ENCODE measurements around the gene MAOA.

The MAOA gene

DNA sequence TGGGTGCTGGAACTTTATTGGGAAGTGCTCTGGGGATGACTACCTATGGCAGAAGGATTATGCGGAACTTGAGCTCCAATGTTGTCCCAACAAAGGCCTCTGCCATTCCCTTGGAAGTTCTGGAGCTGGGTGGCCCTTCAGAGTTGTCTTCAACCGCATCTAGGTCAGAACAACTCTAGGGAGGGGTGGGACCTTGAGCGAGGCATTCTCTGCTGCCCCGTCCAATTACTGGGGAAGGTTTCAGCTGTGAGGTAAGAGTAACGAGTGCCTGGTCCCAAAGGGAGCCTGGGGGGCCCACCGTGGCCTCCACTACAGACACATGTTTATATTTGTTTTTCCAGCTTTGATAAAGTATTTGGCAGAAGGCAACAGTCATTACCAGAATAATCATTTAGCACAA lies 79.4 kb downstream of the MAOA start:
- peaks cover 0 to 1% (median 0%) of the 10 kb centered on the region in 5 experiments for H3K9me3 ChIP-seq (ENCODE audit: control extremely low read depth in 1 of 5, control insufficient read depth in 4 of 5, insufficient read depth in 2 of 5, low read depth in 1 of 5, low read length in 4 of 5)
- no peaks in the 10 kb centered on the region for H3K36me3 ChIP-seq (ENCODE audit: control insufficient read depth in 4 of 4, insufficient read depth in 4 of 4, low read length in 3 of 4)
- no peaks in the 10 kb centered on the region for H3K4me1 ChIP-seq (ENCODE audit: control extremely low read depth in 1 of 4, control insufficient read depth in 4 of 4, insufficient read depth in 4 of 4, low read length in 3 of 4)
- no peak overlapping the region for H3K27ac ChIP-seq (ENCODE audit: insufficient read depth in 1 of 2, low read depth in 1 of 2, low read length in 2 of 2, poor library complexity in 1 of 2, severe bottlenecking in 2 of 2)
- H3K4me3 ChIP-seq (ENCODE audit: control insufficient read depth in 1 of 7, extremely low read depth in 1 of 7, insufficient read depth in 4 of 7, low read depth in 2 of 7, low read length in 6 of 7), result no peak overlapping the region
- H3K27me3 ChIP-seq (replicated peaks in 2 of 5; ENCODE audit: control insufficient read depth in 4 of 5, insufficient read depth in 5 of 5, low read length in 4 of 5), result peaks cover 0 to 5% (median 0%) of the 10 kb centered on the region in 5 experiments
- POLR2A ChIA-PET, result no interaction called here
- WGBS (ENCODE audit: insufficient coverage), result 73% methylated on average over 4 of the region's 6 CpGs
- no peak for DNase-seq
- CTCF ChIA-PET, result no interaction called here

DNA sequence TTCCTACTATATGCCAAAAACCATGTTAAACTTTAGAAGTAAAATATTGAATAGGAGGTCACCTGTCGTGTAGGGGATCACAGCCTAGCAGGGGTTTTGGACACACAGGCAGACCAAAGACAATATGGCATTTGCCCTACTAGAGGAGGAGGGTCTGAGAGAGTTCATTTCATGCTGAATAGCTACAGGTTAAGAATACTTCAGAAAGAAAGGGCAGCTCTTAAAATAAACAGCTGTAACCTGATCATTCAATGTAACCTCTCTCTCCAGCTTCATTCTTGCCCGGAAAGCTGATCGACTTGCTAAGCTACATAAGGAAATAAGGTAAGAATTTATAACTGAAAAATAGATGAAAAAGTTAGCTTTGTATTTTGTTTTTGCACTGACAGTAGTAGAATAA lies 79.9 kb downstream of the MAOA start:
- POLR2A ChIA-PET, result no interaction called here
- no CpG with 5 or more reads among the region's 3 CpGs for WGBS (ENCODE audit: insufficient coverage)

DNA sequence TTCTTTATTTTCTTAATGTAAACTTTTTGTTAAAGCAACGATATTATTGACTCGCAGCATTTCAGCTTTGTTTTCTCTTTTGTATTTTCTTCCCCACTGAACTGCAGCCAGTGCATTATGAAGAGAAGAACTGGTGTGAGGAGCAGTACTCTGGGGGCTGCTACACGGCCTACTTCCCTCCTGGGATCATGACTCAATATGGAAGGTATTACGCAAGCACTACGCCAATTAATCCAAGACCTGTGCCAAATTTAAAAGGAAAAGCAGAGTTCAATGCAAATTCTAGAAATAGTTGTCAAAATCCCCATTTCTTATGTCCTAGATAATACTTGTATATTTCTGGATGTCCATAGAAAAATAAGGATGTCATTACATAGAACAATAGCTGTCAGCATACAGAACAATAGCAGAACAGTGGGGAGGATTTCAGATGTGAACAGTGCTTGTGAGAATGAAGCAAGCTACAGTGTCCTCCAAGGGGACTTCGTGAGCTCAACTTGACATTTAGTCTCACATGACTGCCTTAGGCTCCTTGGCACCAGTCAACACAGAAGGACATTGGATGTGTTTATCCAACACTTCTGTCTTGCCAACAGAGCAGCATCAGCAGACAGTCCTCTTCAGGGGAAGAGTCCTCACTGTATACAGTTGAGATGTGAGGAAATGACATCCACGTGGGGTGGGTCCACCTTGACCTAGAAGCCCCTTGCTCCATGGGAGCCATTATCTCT lies 85.9 kb downstream of the MAOA start:
- H3K4me3 ChIP-seq (ENCODE audit: control insufficient read depth in 1 of 7, extremely low read depth in 1 of 7, insufficient read depth in 4 of 7, low read depth in 2 of 7, low read length in 6 of 7), result no peak overlapping the region
- CTCF ChIA-PET, result interaction anchor here (1.0 kb wide), 1 partner anchor 9 kb away, joined by 3 read pairs; no protein-coding TSS in a partner anchor
- H3K27ac ChIP-seq (ENCODE audit: insufficient read depth in 1 of 2, low read depth in 1 of 2, low read length in 2 of 2, poor library complexity in 1 of 2, severe bottlenecking in 2 of 2), result no peak overlapping the region
- peak in 2 of 3 donors; percentile 1 to 6 for DNase-seq
- no peaks in the 10 kb centered on the region for H3K36me3 ChIP-seq (ENCODE audit: control insufficient read depth in 4 of 4, insufficient read depth in 4 of 4, low read length in 3 of 4)
- H3K27me3 ChIP-seq (replicated peaks in 2 of 5; ENCODE audit: control insufficient read depth in 4 of 5, insufficient read depth in 5 of 5, low read length in 4 of 5), result peaks cover 0 to 6% (median 0%) of the 10 kb centered on the region in 5 experiments
- no peaks in the 10 kb centered on the region for H3K9me3 ChIP-seq (ENCODE audit: control extremely low read depth in 1 of 5, control insufficient read depth in 4 of 5, insufficient read depth in 2 of 5, low read depth in 1 of 5, low read length in 4 of 5)
- WGBS (ENCODE audit: insufficient coverage), result 61% methylated on average over 6 of the region's 7 CpGs
- POLR2A ChIA-PET, result no interaction called here
- H3K4me1 ChIP-seq (ENCODE audit: control extremely low read depth in 1 of 4, control insufficient read depth in 4 of 4, insufficient read depth in 4 of 4, low read length in 3 of 4), result no peaks in the 10 kb centered on the region

More for the DNA sequence above, 79.9 kb downstream of the MAOA start:
- Histone ChIP-seq H3K27me3 (replicated peaks in 2 of 5; ENCODE audit: control insufficient read depth in 4 of 5, insufficient read depth in 5 of 5, low read length in 4 of 5) (peaks cover 0 to 5% (median 0%) of the 10 kb centered on the region in 5 experiments), H3K36me3 (ENCODE audit: control insufficient read depth in 4 of 4, insufficient read depth in 4 of 4, low read length in 3 of 4) (no peaks in the 10 kb centered on the region), H3K4me1 (ENCODE audit: control extremely low read depth in 1 of 4, control insufficient read depth in 4 of 4, insufficient read depth in 4 of 4, low read length in 3 of 4) (no peaks in the 10 kb centered on the region), H3K27ac (ENCODE audit: insufficient read depth in 1 of 2, low read depth in 1 of 2, low read length in 2 of 2, poor library complexity in 1 of 2, severe bottlenecking in 2 of 2) (no peak overlapping the region), H3K9me3 (ENCODE audit: control extremely low read depth in 1 of 5, control insufficient read depth in 4 of 5, insufficient read depth in 2 of 5, low read depth in 1 of 5, low read length in 4 of 5) (no peaks in the 10 kb centered on the region), H3K4me3 (ENCODE audit: control insufficient read depth in 1 of 7, extremely low read depth in 1 of 7, insufficient read depth in 4 of 7, low read depth in 2 of 7, low read length in 6 of 7) (no peak overlapping the region)
- CTCF ChIA-PET, result no interaction called here
- no peak for DNase-seq

DNA sequence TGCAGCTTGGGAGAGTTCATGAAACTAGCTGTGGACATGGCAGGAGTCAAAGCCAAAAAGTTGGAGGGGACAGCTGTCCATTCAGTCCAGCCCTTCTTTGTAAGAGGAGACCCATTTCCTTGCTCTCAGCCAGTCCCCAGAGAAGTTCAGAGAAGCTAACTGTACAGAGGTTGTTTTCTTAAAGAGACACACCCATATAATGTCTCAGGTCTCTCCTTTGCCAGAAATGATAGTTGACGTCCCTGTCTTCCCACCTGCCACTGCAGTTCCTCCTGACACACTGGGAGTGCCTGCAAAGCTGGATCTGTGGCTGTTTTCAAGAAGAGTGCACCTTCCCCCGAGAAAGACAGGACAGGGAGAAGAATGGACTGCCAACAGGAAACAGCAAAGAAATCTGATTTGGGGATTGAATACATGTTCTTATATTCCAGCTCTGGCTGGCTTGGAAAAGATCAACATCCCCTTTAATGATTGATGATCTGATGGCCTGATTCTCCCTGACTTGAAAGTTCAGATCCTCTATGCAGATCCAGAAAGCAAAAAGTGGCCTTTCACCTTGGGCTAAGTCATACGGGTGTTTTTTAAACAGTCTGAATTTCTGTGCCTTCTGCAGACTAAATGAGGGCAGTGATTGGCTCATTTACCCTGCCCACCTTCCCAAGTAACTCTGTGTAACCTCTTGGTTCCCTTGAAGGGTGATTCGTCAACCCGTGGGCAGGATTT lies 87.2 kb downstream of the MAOA start:
- no peak overlapping the region for H3K27ac ChIP-seq (ENCODE audit: insufficient read depth in 1 of 2, low read depth in 1 of 2, low read length in 2 of 2, poor library complexity in 1 of 2, severe bottlenecking in 2 of 2)
- CTCF ChIA-PET, result no interaction called here
- WGBS (ENCODE audit: insufficient coverage), result 86% methylated on average over 5 of the region's 5 CpGs

GRCh38 chrX:43744284-43744683 lies 88.2 kb downstream of the MAOA start:
- H3K27ac ChIP-seq (ENCODE audit: insufficient read depth in 1 of 2, low read depth in 1 of 2, low read length in 2 of 2, poor library complexity in 1 of 2, severe bottlenecking in 2 of 2), result no peak overlapping the region
- POLR2A ChIA-PET, result no interaction called here
- H3K4me1 ChIP-seq (ENCODE audit: control extremely low read depth in 1 of 4, control insufficient read depth in 4 of 4, insufficient read depth in 4 of 4, low read length in 3 of 4), result no peaks in the 10 kb centered on the region
- H3K36me3 ChIP-seq (ENCODE audit: control insufficient read depth in 4 of 4, insufficient read depth in 4 of 4, low read length in 3 of 4), result no peaks in the 10 kb centered on the region
- peaks cover 0 to 6% (median 0%) of the 10 kb centered on the region in 5 experiments for H3K27me3 ChIP-seq (replicated peaks in 2 of 5; ENCODE audit: control insufficient read depth in 4 of 5, insufficient read depth in 5 of 5, low read length in 4 of 5)
- H3K4me3 ChIP-seq (ENCODE audit: control insufficient read depth in 1 of 7, extremely low read depth in 1 of 7, insufficient read depth in 4 of 7, low read depth in 2 of 7, low read length in 6 of 7), result no peak overlapping the region
- H3K9me3 ChIP-seq (ENCODE audit: control extremely low read depth in 1 of 5, control insufficient read depth in 4 of 5, insufficient read depth in 2 of 5, low read depth in 1 of 5, low read length in 4 of 5), result no peaks in the 10 kb centered on the region
- 65% methylated on average over 3 of the region's 3 CpGs for WGBS (ENCODE audit: insufficient coverage)
- CTCF ChIA-PET, result no interaction called here
- no peak for DNase-seq

More for the DNA sequence above, 87.2 kb downstream of the MAOA start:
- POLR2A ChIA-PET, result no interaction called here
- no peak for DNase-seq
- no peak overlapping the region for H3K4me3 ChIP-seq (ENCODE audit: control insufficient read depth in 1 of 7, extremely low read depth in 1 of 7, insufficient read depth in 4 of 7, low read depth in 2 of 7, low read length in 6 of 7)
- no peaks in the 10 kb centered on the region for H3K36me3 ChIP-seq (ENCODE audit: control insufficient read depth in 4 of 4, insufficient read depth in 4 of 4, low read length in 3 of 4)
- H3K27me3 ChIP-seq (replicated peaks in 2 of 5; ENCODE audit: control insufficient read depth in 4 of 5, insufficient read depth in 5 of 5, low read length in 4 of 5), result peaks cover 0 to 6% (median 0%) of the 10 kb centered on the region in 5 experiments
- no peaks in the 10 kb centered on the region for H3K9me3 ChIP-seq (ENCODE audit: control extremely low read depth in 1 of 5, control insufficient read depth in 4 of 5, insufficient read depth in 2 of 5, low read depth in 1 of 5, low read length in 4 of 5)
- H3K4me1 ChIP-seq (ENCODE audit: control extremely low read depth in 1 of 4, control insufficient read depth in 4 of 4, insufficient read depth in 4 of 4, low read length in 3 of 4), result no peaks in the 10 kb centered on the region

- no peak for DNase-seq
- Histone ChIP-seq H3K9me3 (ENCODE audit: control extremely low read depth in 1 of 5, control insufficient read depth in 4 of 5, insufficient read depth in 2 of 5, low read depth in 1 of 5, low read length in 4 of 5) (no peaks in the 10 kb centered on the region), H3K4me3 (ENCODE audit: control insufficient read depth in 1 of 7, extremely low read depth in 1 of 7, insufficient read depth in 4 of 7, low read depth in 2 of 7, low read length in 6 of 7) (no peak overlapping the region), H3K27me3 (replicated peaks in 2 of 5; ENCODE audit: control insufficient read depth in 4 of 5, insufficient read depth in 5 of 5, low read length in 4 of 5) (peaks cover 0 to 6% (median 0%) of the 10 kb centered on the region in 5 experiments), H3K36me3 (ENCODE audit: control insufficient read depth in 4 of 4, insufficient read depth in 4 of 4, low read length in 3 of 4) (no peaks in the 10 kb centered on the region), H3K27ac (ENCODE audit: insufficient read depth in 1 of 2, low read depth in 1 of 2, low read length in 2 of 2, poor library complexity in 1 of 2, severe bottlenecking in 2 of 2) (no peak overlapping the region), H3K4me1 (ENCODE audit: control extremely low read depth in 1 of 4, control insufficient read depth in 4 of 4, insufficient read depth in 4 of 4, low read length in 3 of 4) (no peaks in the 10 kb centered on the region)
- 67% methylated on average over 3 of the region's 6 CpGs for WGBS (ENCODE audit: insufficient coverage)
- ChIA-PET CTCF (no interaction called here), POLR2A (no interaction called here)
These were observed 90.0 kb downstream of the MAOA start for GRCh38 chrX:43745938-43746721.

All from common myeloid progenitor, CD34-positive (primary cell).